HepG2 (cell line): ENCODE results near the gene TUBG2. TPM values are rescaled to one million over a fixed set of nuclear protein-coding genes. Genes with fewer than 3 reads are reported as not detected.

Experiments used
- AHR ChIP-seq: IDR thresholded peaks from 2 replicates; pipeline ENCODE4 v1.6.1; 2018; ENCODE audit warnings: missing genetic modification reagents, missing compliant biosample characterization
- EED ChIP-seq: sonication (generic); formaldehyde crosslinking; IDR thresholded peaks from 2 replicates; pipeline ENCODE4 v1.5.0; 2020; ENCODE audit warnings: mild to moderate bottlenecking, missing genetic modification reagents
- FOXA3 ChIP-seq: IDR thresholded peaks from 2 replicates; pipeline ENCODE4 v1.6.1; 2016; ENCODE audit warnings: missing genetic modification reagents, missing compliant biosample characterization
- JUN ChIP-seq: sonication (generic); formaldehyde crosslinking; IDR thresholded peaks from 2 replicates; pipeline ENCODE4 v1.4.0; 2020; ENCODE audit warnings: mild to moderate bottlenecking, missing genetic modification reagents
- NKX3-1 ChIP-seq: sonication (generic); formaldehyde crosslinking; IDR thresholded peaks from 2 replicates; pipeline ENCODE4 v1.5.0; 2020; ENCODE audit warnings: missing genetic modification reagents
- TARDBP ChIP-seq: sonication (generic); formaldehyde crosslinking; IDR thresholded peaks from 2 replicates; pipeline ENCODE4 v1.8.0; 2022; ENCODE audit warnings: mild to moderate bottlenecking, missing genetic modification reagents
- U2AF1 ChIP-seq: fragments of 200-400 bp; formaldehyde crosslinking; optimal IDR thresholded peaks from 2 replicates; pipeline ENCODE3; 2017; ENCODE audit warnings: mild to moderate bottlenecking, low read depth, low read length
- ZNF138 ChIP-seq: sonication (generic); formaldehyde crosslinking; IDR thresholded peaks from 2 replicates; pipeline ENCODE4 v1.5.0; 2020; ENCODE audit warnings: mild to moderate bottlenecking, low read depth, missing genetic modification reagents
- ZNF253 ChIP-seq: sonication (generic); formaldehyde crosslinking; IDR thresholded peaks from 2 replicates; pipeline ENCODE4 v1.8.0; 2022; ENCODE audit warnings: mild to moderate bottlenecking, missing genetic modification reagents, borderline replicate concordance
- ZNF383 ChIP-seq: sonication (generic); formaldehyde crosslinking; IDR thresholded peaks from 2 replicates; pipeline ENCODE4 v1.4.0; 2020; ENCODE audit warnings: missing genetic modification reagents, mild to moderate bottlenecking, borderline replicate concordance
- ZNF501 ChIP-seq: sonication (generic); formaldehyde crosslinking; IDR thresholded peaks from 2 replicates; pipeline ENCODE4 v1.5.1; 2020; ENCODE audit warnings: mild to moderate bottlenecking, moderate library complexity, missing genetic modification reagents
- ZNF678 ChIP-seq: sonication (generic); formaldehyde crosslinking; IDR thresholded peaks from 2 replicates; pipeline ENCODE4 v1.4.0; 2020; ENCODE audit warnings: mild to moderate bottlenecking, missing genetic modification reagents
- ZNF737 ChIP-seq: sonication (generic); formaldehyde crosslinking; IDR thresholded peaks from 2 replicates; pipeline ENCODE4 v1.5.0; 2020; ENCODE audit warnings: missing genetic modification reagents, mild to moderate bottlenecking, borderline replicate concordance
- ZNF792 ChIP-seq: IDR thresholded peaks from 2 replicates; pipeline ENCODE4 v1.6.1; 2016
- ZNF83 ChIP-seq: sonication (generic); formaldehyde crosslinking; IDR thresholded peaks from 2 replicates; pipeline ENCODE4 v1.4.0; 2020; ENCODE audit warnings: missing genetic modification reagents, mild to moderate bottlenecking, borderline replicate concordance
- ZNF850 ChIP-seq: sonication (generic); formaldehyde crosslinking; conservative IDR thresholded peaks from 2 replicates; pipeline ENCODE4 v1.9.0; 2021; ENCODE audit warnings: mild to moderate bottlenecking, missing genetic modification reagents
- ZNF878 ChIP-seq: sonication (generic); formaldehyde crosslinking; IDR thresholded peaks from 2 replicates; pipeline ENCODE4 v1.8.1; 2023; ENCODE audit warnings: mild to moderate bottlenecking, missing genetic modification reagents, moderate library complexity
- polyA plus RNA-seq, 8 experiments: library from polyadenylated mRNA; depleted of rRNA in 3 of 8; stranded (reverse) in 7 of 8; unstranded in 1 of 8; fragments of >200 nt; fragmentation: Illumina TruSeq in 4 of 8; extraction: Trizol in 4 of 8; gene quantifications; 2 replicates each; pipeline versions ENCODE4 v1.2.1 to v1.2.3, GENCODE V29; 2011 to 2016; ENCODE audit warnings: low read depth in 4 of 8, missing spikeins in 1 of 8, mixed read lengths in 1 of 8; ENCODE audit not compliant: insufficient read depth in 1 of 8
- total RNA-seq, 5 experiments: library from RNA; depleted of rRNA; stranded (reverse); fragments of >200 nt; fragmentation: Illumina TruSeq; extraction: Trizol; gene quantifications; 2 replicates each; pipeline ENCODE4 v1.2.3, GENCODE V29; 2016; ENCODE audit warnings: low read depth in 1 of 5
- TF ChIP-seq, protein P1 (sequence below): sonication (generic); formaldehyde crosslinking; IDR thresholded peaks from 2 replicates; pipeline ENCODE4 v1.4.0; 2020; ENCODE audit warnings: mild to moderate bottlenecking, missing genetic modification reagents
- TF ChIP-seq, protein P2 (sequence below): sonication (generic); formaldehyde crosslinking; IDR thresholded peaks from 2 replicates; pipeline ENCODE4 v1.8.0; 2022; ENCODE audit warnings: missing genetic modification reagents, mild to moderate bottlenecking, borderline replicate concordance
- TF ChIP-seq, protein P3 (sequence below): sonication (generic); formaldehyde crosslinking; IDR thresholded peaks from 2 replicates; pipeline ENCODE4 v1.4.0; 2020; ENCODE audit warnings: mild to moderate bottlenecking, low read depth, missing genetic modification reagents
- TF ChIP-seq, protein P4 (sequence below): sonication (generic); formaldehyde crosslinking; IDR thresholded peaks from 2 replicates; pipeline ENCODE4 v1.4.0; 2020; ENCODE audit warnings: missing genetic modification reagents

Gene TUBG2
- total and polyA plus RNA-seq, 2 of the 13 experiments (the other 11 are each of a cell fraction or from before 2014, with no cell fraction given) = 16.0 to 42.3 TPM

- TF ChIP-seq, protein P1, sequence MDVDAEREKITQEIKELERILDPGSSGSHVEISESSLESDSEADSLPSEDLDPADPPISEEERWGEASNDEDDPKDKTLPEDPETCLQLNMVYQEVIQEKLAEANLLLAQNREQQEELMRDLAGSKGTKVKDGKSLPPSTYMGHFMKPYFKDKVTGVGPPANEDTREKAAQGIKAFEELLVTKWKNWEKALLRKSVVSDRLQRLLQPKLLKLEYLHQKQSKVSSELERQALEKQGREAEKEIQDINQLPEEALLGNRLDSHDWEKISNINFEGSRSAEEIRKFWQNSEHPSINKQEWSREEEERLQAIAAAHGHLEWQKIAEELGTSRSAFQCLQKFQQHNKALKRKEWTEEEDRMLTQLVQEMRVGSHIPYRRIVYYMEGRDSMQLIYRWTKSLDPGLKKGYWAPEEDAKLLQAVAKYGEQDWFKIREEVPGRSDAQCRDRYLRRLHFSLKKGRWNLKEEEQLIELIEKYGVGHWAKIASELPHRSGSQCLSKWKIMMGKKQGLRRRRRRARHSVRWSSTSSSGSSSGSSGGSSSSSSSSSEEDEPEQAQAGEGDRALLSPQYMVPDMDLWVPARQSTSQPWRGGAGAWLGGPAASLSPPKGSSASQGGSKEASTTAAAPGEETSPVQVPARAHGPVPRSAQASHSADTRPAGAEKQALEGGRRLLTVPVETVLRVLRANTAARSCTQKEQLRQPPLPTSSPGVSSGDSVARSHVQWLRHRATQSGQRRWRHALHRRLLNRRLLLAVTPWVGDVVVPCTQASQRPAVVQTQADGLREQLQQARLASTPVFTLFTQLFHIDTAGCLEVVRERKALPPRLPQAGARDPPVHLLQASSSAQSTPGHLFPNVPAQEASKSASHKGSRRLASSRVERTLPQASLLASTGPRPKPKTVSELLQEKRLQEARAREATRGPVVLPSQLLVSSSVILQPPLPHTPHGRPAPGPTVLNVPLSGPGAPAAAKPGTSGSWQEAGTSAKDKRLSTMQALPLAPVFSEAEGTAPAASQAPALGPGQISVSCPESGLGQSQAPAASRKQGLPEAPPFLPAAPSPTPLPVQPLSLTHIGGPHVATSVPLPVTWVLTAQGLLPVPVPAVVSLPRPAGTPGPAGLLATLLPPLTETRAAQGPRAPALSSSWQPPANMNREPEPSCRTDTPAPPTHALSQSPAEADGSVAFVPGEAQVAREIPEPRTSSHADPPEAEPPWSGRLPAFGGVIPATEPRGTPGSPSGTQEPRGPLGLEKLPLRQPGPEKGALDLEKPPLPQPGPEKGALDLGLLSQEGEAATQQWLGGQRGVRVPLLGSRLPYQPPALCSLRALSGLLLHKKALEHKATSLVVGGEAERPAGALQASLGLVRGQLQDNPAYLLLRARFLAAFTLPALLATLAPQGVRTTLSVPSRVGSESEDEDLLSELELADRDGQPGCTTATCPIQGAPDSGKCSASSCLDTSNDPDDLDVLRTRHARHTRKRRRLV (CRISPR knock-in tag) = no peak
- TF ChIP-seq JUN (CRISPR knock-in tag) (no peak), TARDBP (CRISPR knock-in tag) (no peak; the same call in 1 of the 2 replicates), ZNF383 (CRISPR knock-in tag) (no peak), EED (no peak), U2AF1 (no peak), ZNF878 (CRISPR knock-in tag) (peak; percentile 66), ZNF792 (CRISPR knock-in tag) (no peak; the same call in 1 of the 2 replicates), ZNF737 (CRISPR knock-in tag) (no peak), FOXA3 (CRISPR knock-in tag) (peak; percentile 69), ZNF83 (peak; percentile 90; the same call in 1 of the 2 replicates), AHR (CRISPR knock-in tag) (0 out of 2 replicates have a peak, but pooled peaks have one; percentile 40), ZNF138 (CRISPR knock-in tag) (no peak), ZNF678 (no peak), ZNF850 (CRISPR knock-in tag) (no peak), ZNF253 (CRISPR knock-in tag) (no peak), NKX3-1 (CRISPR knock-in tag) (peak; percentile 37; the same call in 1 of the 2 replicates), ZNF501 (CRISPR knock-in tag) (peak; percentile 50)
- TF ChIP-seq, protein P2, sequence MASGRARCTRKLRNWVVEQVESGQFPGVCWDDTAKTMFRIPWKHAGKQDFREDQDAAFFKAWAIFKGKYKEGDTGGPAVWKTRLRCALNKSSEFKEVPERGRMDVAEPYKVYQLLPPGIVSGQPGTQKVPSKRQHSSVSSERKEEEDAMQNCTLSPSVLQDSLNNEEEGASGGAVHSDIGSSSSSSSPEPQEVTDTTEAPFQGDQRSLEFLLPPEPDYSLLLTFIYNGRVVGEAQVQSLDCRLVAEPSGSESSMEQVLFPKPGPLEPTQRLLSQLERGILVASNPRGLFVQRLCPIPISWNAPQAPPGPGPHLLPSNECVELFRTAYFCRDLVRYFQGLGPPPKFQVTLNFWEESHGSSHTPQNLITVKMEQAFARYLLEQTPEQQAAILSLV (CRISPR knock-in tag) = no peak; the same call in 1 of the 2 replicates
- TF ChIP-seq, protein P3, sequence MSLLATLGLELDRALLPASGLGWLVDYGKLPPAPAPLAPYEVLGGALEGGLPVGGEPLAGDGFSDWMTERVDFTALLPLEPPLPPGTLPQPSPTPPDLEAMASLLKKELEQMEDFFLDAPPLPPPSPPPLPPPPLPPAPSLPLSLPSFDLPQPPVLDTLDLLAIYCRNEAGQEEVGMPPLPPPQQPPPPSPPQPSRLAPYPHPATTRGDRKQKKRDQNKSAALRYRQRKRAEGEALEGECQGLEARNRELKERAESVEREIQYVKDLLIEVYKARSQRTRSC = no peak
- TF ChIP-seq, protein P4, sequence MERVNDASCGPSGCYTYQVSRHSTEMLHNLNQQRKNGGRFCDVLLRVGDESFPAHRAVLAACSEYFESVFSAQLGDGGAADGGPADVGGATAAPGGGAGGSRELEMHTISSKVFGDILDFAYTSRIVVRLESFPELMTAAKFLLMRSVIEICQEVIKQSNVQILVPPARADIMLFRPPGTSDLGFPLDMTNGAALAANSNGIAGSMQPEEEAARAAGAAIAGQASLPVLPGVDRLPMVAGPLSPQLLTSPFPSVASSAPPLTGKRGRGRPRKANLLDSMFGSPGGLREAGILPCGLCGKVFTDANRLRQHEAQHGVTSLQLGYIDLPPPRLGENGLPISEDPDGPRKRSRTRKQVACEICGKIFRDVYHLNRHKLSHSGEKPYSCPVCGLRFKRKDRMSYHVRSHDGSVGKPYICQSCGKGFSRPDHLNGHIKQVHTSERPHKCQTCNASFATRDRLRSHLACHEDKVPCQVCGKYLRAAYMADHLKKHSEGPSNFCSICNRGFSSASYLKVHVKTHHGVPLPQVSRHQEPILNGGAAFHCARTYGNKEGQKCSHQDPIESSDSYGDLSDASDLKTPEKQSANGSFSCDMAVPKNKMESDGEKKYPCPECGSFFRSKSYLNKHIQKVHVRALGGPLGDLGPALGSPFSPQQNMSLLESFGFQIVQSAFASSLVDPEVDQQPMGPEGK (CRISPR knock-in tag) = peak; percentile 73
Measured at GRCh38 chr17:42677921-42678781, 19.1 kb downstream of the TUBG2 start (continued).
